GM21526 (cell line): Measurements from ENCODE around the gene THSD7A.
"Not testable (repeated sequence)": the region's sequence is repeated elsewhere in the genome, so short reads cannot be mapped to it uniquely, and the experiment has no call there.

Experiments used
- ATAC-seq: cut with Tn5 transposase; IDR thresholded peaks from one replicate; pipeline ENCODE4 v1.9.1; 2021; ENCODE audit warnings: moderate library complexity; ENCODE audit not compliant: unreplicated experiment, low FRiP score

THSD7A gene

DNA sequence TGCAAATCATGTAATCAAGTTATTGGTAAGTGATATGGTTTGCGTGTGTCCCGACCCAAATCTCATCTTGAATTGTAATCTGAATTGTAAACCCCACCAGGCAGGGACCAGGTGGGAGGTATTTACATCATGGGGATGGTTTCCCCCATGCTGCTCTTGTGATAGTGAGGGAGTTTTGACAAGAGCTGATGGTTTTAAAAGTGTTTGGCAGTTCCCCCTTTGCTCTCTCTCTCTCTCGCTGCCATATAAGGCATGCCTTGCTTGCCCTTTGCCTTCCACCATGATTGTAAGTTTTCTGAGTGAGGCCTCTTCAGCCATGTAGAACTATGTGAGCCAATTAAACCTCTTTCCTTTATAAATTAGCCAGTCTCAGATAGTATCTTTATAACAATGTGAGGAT, 302.6 kb downstream of the THSD7A start:
- no peak for ATAC-seq

DNA sequence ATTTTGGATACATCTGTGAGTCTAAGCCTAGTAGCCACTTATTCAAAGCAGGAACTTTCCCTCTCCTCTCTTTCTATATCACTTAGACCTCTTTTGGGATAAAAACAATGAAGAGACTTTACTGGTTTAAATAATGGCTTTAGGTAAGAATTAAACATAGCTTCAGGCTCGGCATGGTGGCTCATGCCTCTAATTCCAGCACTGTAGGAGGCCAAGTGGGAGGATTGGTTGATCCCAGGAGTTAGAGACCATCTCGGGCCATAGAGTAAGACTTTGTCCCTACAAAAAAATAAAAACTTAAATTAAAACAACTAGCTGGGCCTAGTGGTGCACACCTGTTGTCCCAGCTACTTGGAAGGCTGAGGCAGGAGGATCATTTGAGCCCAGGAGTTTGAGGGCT, 304.3 kb downstream of the THSD7A start:
- no peak for ATAC-seq

DNA sequence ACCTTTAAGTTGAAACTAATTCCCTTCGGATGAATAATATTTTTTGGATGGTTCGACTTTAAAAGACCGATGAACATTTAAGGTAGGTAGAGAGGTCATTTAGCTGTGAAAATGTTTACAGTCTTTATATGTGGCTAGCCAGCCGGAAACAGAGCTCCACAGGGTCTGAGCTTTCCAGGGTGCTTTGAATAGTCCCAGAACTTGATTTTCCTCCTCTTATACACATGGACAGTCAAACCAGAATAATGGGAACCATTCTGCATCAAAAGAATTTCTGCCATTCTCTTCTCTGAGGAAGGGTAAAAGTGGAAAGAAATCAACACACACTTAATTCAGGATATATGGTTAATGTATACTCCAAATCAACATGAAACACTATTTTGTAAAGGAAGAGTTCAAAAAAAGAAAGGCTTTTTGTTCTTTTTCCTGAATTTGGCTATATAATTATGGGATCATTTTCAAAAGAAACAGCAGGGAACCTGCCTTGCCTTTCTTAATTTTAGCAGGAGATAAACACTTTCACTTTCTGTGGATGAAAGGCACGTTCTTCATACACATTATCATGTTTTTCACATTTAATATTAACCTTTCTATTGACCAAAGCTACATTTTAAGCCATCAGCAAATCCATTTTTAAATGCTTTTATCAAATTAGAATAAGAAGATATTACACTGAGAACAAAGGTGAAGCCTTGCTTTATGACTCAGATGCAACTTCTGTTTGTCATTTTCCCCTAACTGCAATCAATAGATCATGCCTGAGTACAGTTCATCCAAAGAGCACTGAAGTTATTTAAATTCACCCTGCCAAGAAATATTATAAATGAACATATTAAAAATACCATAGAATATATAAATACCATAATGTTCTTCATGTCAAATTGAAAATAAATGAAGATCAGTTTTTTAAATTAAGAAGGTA, 307.3 kb downstream of the THSD7A start:
- ATAC-seq: no peak

DNA sequence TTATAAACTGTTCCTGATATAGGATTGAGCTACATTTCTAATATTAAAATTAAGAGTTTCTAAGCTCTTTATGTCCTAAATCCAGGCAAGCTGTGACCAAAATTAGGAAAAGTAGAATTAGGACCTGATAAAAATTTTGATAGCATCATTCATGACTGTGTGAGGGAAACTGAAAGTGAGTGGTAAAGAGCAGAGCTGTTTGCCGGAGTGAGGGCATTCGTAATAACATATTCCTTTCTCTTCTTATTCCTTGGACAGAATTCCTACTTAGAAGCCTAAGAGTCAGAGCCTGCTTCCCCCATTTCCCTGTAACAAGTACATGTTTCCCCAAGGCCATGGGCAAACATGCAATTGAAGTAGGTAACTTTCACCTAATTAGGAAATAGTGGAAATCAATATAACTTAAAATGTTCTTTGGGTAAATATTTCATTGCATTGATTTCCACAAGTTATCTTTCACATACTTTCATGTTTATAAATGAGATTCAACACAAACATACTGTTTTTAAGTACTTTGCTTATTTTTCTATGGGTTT, 310.0 kb downstream of the THSD7A start:
- ATAC-seq: not testable (repeated sequence)

DNA sequence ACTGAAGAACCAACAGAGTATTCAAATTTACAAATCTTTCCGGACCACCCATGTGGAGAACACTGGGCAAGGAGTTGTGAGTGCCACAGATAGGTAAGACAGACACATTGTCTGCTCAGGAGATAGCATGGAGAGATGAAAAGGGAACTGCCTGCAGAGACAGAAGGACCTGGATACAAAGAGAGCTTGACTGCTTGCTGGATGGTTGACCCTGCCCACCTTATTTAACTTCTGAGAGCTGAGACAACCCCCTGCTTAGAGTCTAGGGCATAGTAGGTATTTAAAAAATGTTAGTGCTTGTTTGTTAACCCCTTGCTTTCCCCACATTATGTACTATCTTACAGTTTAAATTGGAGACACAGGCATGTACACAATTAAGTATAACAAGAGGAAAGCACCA, 314.1 kb downstream of the THSD7A start:
- no peak for ATAC-seq

DNA sequence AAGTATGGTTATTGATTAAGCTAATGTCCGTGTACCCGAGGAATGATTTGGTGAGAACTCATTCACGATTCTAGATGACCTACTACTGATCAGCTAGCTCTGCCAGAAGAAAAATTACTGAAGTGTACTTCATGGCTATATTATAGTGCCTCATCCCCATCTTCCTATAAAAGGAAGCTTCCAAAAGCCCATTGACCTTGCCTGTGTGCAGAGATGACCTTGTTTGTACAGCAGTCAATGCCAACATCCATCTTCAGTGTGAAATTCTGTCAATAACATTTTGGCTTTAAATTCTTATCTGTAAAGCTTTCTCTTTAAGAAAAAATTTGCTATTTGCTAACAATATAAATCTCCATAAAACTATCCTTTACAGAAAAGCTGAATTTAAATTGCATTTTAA, 315.7 kb downstream of the THSD7A start:
- ATAC-seq: no peak

DNA sequence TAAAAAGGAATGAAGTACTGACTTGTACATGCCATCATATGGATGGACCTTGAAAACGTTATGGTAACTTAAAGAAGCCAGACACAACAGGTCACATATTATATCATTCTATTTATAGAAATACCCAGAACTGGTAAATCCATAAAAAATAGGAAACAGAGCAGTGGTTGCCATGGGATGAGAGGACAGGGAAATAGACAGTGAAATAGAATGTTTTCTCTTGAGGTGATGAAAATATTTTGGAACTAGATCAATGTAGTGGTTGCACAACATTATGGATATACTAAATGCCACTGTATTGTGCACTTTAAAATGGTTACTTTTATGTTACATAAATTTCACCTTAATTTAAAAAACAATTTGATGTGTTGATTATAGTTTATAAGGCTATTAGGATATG, 318.5 kb downstream of the THSD7A start:
- no peak for ATAC-seq

DNA sequence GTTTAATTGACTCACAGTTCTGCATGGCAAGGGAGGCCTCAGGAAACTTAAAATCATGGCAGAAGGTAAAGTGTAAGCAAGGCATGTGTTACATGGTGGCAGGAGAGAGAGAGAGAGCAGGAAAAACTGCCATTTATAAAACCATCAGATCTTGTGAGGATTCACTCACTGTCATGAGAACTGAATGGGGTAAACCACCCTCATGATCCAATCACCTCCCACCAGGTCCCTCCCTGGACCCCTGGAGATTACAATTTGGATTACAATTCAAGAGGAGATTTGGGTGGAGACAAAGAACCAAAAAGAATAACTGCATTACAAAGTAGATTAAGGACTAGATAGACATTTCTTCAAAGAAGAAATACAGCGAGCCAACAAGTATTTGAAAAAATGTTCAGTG, 324.1 kb downstream of the THSD7A start:
- ATAC-seq: no peak

DNA sequence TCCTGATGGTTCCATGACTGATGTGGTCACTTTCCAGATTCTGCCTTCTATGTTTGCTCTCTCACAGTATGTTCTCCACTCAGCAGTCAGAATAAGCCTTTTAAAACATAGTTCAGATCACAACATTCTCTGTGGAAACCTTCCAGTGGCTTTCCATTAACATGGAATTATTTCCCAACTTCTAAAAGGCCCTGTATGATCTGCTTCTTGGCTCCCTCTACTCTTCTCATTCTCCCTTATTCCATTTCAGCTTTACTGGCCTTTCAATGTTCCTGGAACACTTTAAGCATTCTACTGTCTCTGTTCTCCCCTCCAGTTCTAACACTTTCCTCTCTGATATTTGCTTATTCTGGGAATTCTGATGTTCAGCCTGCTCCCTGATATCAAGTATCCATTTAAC, 325.6 kb downstream of the THSD7A start:
- ATAC-seq: no peak

DNA sequence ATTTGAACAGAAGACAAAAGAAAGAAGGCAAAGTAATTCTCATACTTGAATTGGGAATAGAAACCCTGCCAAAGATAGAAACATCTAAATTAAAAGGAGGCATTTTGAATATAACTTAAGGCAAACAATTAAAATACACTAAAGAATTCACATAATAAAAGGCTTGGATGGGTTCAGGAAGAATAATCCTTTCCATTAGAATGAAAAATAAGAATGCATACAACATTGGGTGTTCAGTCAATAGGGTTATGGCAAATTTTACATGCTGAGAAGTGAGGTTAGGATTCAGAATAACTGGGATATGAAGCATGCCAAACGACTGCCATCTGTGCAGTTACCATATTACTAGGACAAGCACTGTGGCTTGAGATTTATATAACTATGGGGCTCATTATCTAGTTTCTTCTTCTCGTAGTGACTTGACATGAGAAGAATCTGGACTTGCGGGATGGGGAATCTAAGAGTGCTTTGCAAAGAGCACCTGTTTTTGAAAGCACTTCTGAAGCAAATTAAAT, 326.5 kb downstream of the THSD7A start:
- no peak for ATAC-seq

DNA sequence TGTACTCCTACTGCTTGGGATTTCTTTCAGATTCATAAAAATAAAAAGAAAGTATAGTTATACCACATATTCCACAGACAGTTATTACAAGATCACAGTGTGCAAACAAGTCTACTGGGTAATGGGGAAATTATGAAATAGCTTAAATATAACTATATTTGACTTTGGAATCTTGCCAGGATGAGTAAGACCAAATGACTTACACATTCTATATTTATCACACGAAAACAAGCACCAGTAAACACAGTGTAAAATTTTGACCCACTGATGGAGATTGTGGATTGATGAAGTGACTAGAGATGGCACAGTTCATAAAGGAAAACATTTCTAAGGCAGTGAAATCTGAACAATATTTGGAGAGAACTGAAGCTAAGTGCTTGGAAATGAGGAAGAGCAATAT, 339.7 kb downstream of the THSD7A start:
- ATAC-seq: no peak

DNA sequence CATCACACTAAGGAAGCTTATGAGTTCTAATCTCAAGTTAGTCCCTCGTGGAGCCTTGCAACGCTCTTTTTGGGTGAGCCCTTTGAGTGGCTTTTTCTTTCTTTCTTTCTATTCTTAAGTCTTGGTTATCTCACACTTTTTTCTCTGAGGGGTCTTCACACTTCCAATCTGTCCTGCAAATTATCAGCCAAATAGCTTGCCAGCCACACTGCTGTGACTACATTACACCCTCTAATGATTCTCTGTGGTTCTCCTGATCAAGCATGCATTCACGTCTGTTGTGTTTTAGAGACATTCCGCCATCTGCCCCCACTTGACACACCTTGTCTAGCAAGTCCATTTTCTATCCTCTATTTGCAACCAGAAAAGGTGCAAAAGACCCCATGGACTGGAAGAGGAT, 340.2 kb downstream of the THSD7A start:
- no peak for ATAC-seq

DNA sequence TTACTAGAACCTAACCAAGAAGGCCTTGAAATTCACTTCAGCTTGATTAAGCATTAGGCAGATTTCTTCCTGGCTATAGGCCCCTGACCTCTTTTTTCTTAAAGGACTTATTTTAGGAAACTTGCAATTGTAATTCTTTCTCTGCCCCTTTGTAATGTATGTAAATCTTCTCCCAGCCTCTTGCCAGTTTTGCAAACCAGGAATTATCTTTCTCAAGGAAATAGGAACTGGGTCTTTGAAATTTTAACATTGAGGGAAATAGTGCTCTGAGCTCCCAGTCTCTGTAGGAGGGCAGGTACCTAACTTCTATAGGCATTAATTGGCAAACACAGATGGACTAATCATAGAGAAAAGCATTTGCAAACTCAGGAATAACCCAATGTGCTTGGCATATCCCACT, 342.7 kb downstream of the THSD7A start:
- ATAC-seq: no peak

DNA sequence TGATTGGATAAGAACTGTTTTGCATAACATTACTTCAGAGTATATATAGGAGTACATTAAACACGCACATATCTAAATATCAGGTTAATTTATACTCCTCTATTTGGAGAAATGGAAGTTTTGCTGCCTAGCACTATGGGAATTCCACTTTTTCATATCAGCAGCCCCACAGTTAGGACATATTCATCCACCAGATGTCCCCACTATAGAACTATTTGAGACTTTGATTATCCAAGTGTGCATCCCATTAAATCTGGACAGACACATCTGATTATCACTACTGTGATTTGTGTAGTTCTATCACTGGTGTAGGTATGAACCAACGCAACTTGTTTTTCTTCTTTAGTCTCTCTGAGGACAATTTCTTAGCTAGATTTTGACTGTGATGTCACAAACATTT, 345.7 kb downstream of the THSD7A start:
- ATAC-seq: no peak

DNA sequence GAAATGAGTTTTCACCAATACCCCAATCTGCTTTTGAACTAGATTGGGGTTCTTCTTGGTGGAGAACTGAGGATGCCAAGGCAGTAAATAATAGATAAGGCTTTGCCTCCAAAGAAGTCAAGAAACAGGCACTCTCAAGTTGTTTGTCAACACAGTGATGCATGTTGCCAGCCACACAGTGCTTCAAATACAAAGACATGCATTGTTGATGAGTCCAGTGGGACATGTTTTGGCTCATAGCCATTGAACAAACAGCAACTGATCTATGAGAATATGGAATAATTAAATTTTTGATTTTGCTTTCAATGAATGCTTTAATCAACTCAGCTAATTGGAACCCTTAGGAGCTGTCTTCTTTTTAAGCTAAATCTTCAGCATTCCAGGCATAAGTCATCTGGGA, 346.4 kb downstream of the THSD7A start:
- ATAC-seq: no peak

DNA sequence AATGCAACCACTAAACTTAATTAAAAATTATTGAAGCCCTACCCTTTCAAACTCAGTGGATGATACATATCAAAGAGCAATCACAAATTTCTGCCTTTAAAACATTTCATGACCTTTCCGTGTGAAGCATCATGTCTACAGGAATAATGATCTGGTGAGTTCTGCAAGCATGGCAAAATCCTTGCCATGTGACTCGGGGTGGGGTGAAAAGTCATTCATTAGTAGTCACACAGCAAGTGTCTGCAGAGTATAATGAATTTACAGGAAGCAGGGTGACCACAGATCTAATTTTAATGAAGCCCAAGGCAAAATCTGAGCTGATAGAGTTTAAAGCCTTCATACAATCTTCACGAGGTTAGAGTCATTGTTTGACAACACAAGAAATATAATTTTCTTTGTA, 351.9 kb downstream of the THSD7A start:
- no peak for ATAC-seq

DNA sequence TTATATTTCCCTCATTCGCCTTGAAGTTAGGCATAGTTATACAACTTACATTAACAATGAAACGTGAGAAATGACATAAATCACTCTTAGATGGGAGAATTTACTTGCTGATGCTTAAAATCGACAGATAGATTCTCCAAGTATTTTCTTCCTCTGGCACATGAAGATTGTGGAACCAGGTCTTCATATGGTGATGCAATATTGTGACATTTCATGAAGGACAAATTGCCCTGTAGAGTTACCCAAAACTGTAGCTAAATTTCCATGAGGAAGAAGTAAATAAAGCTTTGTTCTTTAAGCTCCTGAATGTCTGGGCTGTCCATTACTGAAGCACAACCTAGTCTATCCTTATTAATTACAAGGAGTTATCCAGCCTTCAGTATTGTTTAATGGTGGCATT, 353.1 kb downstream of the THSD7A start:
- ATAC-seq: no peak

DNA sequence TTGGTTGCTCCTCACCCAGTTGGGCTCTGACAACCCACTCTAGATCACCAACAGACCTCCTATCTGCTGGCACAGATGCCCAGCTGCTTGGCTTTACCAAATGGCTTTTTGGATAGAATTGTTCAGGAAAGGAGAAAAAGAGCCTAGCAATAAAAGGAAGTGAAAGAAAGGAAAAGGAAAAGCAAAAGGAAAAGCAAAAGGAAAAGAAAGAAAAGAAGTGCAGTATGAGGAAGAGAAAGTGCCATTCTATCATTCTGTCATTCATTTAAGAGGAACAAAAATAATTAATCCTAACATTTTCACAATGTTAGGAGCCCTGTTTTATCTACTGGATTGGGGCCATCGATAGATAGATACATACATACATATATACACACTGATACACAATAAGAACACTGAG, 353.6 kb downstream of the THSD7A start:
- no peak for ATAC-seq

DNA sequence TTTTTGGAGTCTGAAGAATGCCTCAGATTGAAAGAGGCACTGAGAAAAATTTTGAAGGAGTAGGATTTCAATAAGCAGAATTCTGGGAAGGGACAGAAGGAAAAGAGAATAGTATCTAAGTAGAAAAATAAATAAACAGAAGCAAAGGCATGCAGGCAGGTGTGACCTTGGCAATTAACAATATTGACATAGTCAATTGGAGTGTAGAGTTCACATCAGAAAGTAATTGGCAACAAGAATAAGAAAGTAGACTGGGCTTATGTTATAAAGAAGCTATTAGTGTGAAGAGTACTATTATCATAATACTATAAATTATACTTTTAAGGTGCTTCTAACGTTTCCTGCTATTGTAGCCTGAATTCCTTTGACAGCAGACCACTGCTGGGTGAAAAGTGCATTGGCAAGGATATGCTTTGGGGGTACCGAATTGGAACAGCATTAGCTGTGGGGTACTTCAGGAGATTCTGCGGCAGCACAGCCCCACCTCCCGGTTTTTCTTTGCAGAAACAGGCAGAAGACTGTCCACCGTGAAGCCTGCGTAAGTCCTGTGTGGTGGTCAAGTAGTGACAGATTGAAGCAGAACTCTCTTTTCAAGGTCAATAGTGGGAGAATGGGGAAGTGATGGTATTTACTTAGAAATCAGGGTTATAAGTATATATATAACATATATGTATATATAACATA, 357.0 kb downstream of the THSD7A start:
- no peak for ATAC-seq

DNA sequence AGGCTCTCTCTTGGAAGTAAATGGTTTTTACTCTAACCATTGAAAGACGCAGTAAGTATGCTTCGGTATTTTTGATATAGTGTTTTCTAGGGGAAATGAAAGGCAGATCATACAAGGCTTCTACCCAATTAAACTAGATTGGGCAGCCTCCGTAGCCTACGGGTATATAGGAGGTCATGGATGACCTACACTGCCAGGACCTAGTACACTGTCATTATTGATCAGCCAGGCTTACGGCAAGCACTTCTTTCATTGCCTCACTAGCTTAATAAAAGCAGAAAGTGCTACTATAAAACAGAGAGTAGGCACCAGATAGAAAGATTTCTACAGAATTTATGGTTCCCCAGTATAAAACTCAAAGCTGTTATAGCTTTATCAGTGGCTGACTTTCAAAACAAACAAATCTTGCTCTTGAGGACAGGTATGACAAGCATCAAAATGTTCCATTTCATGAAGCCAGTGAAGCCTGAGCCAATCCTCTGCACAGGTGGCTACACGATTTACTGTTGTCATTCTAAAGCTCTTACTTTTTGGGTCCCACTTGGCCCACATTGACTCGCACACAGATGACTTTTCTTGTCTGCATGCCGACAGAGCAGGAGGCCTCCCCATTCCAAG, 358.1 kb downstream of the THSD7A start:
- ATAC-seq: no peak

DNA sequence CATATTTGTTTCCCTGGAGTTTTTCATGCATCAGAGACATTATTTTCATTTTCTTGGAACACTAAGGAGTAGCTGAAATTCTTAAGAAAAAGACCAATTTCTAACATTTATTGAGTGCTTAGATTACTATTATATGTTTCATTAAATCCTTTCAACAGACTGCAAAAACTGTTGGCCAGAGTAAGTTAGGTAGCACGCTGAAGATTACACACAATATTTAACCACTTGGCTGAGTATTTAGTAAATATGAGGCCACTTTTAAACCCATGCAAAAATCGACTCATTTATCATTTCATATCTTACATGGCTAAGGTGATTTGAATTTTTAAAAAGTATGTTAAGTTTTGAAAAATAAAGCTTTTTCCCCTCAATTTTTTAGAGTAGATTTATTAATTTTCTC, 358.8 kb downstream of the THSD7A start:
- ATAC-seq: no peak
